ENCODE results near the gene NCKAP5. TPM values are rescaled to one million over a fixed set of nuclear protein-coding genes. Genes with fewer than 3 reads are reported as not detected.

NCKAP5 gene
- total and polyA plus RNA-seq, 9 of the 15 experiments (the other 6 are each of a cell fraction or from before 2014, with no cell fraction given), result not detected

DNA sequence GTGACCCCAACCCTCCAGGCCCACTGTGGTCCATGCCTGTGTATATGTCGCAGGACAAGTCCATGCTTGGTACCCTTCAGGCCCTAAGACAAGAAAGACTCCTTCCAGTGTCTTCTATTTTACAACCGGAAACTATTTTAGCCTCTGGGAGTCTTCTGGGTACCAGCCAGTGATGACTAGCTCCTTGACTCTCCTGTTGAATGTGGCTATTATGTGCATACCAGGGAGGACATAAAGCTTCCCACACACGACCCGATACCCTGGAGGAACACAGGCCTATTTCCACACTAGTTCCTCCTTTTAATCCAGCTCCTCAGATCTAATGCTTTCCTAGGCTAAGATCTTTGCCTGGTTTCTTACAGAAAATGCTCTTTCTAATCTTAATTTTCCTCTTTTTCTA lies 178.1 kb downstream of the NCKAP5 start:
- Histone ChIP-seq H3K9me3 (replicated peaks; ENCODE audit: control insufficient read depth, insufficient read depth, low read depth, low read length) (no peaks in the 10 kb centered on the region), H2AFZ (ENCODE audit: low read depth, low read length) (no peak overlapping the region), H3K36me3 (ENCODE audit: control insufficient read depth, insufficient read depth, low read length) (no peaks in the 10 kb centered on the region), H3K9ac (ENCODE audit: insufficient read depth in 1 of 2, low read depth in 2 of 2, low read length in 2 of 2) (no peak overlapping the region), H3K4me2 (ENCODE audit: insufficient read depth, low read length) (no peak overlapping the region), H4K20me1 (replicated peaks; ENCODE audit: control insufficient read depth, insufficient read depth, low read length) (no peaks in the 10 kb centered on the region), H3K79me2 (ENCODE audit: control insufficient read depth, insufficient read depth, low read length) (no peaks in the 10 kb centered on the region), H3K9me1 (ENCODE audit: control insufficient read depth, insufficient read depth, low read length) (no peaks in the 10 kb centered on the region), H3K4me3 (no peak overlapping the region), H3K27me3 (ENCODE audit: control insufficient read depth in 2 of 2, insufficient read depth in 2 of 2, low read length in 2 of 2) (no peaks in the 10 kb centered on the region), H3K27ac (ENCODE audit: extremely low read depth, low read depth, low read length) (no peak overlapping the region), H3K4me1 (replicated peaks in 1 of 2; ENCODE audit: control insufficient read depth in 2 of 2, insufficient read depth in 2 of 2, low read length in 2 of 2) (no peaks in the 10 kb centered on the region)
- no peak for TF ChIP-seq CHD2 (IDR thresholded peaks at IDR 0.05; ENCODE audit: low read depth, low read length)
- no peak for TF ChIP-seq PURB (CRISPR knock-in tag; IDR thresholded peaks at IDR 0.05; ENCODE audit: low read depth)
- TF ChIP-seq NR2C2 (CRISPR knock-in tag; IDR thresholded peaks at IDR 0.05), result no peak
- TF ChIP-seq NR2C2 (tag; IDR thresholded peaks at IDR 0.05), result no peak
- TF ChIP-seq SMAD2 (IDR thresholded peaks at IDR 0.05; ENCODE audit: low read depth, low read length), result no peak
- no peak for TF ChIP-seq PCBP1 (IDR thresholded peaks at IDR 0.05; ENCODE audit: low read depth, low read length, poor library complexity, severe bottlenecking)
- TF ChIP-seq, protein P1, sequence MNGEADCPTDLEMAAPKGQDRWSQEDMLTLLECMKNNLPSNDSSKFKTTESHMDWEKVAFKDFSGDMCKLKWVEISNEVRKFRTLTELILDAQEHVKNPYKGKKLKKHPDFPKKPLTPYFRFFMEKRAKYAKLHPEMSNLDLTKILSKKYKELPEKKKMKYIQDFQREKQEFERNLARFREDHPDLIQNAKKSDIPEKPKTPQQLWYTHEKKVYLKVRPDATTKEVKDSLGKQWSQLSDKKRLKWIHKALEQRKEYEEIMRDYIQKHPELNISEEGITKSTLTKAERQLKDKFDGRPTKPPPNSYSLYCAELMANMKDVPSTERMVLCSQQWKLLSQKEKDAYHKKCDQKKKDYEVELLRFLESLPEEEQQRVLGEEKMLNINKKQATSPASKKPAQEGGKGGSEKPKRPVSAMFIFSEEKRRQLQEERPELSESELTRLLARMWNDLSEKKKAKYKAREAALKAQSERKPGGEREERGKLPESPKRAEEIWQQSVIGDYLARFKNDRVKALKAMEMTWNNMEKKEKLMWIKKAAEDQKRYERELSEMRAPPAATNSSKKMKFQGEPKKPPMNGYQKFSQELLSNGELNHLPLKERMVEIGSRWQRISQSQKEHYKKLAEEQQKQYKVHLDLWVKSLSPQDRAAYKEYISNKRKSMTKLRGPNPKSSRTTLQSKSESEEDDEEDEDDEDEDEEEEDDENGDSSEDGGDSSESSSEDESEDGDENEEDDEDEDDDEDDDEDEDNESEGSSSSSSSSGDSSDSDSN (IDR thresholded peaks at IDR 0.05; ENCODE audit: borderline replicate concordance in 1 of 2, low read depth in 2 of 2, low read length in 2 of 2), result no peak
- TF ChIP-seq, protein P2, sequence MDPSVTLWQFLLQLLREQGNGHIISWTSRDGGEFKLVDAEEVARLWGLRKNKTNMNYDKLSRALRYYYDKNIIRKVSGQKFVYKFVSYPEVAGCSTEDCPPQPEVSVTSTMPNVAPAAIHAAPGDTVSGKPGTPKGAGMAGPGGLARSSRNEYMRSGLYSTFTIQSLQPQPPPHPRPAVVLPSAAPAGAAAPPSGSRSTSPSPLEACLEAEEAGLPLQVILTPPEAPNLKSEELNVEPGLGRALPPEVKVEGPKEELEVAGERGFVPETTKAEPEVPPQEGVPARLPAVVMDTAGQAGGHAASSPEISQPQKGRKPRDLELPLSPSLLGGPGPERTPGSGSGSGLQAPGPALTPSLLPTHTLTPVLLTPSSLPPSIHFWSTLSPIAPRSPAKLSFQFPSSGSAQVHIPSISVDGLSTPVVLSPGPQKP (CRISPR knock-in tag; IDR thresholded peaks at IDR 0.05), result no peak
- TF ChIP-seq NFE2 (IDR thresholded peaks at IDR 0.05; ENCODE audit: low read depth), result no peak
- TF ChIP-seq SIN3B (IDR thresholded peaks at IDR 0.05; ENCODE audit: low read depth), result no peak
- no peak for TF ChIP-seq MTA2 (IDR thresholded peaks at IDR 0.05; ENCODE audit: low read depth)
- no peak for TF ChIP-seq NR2C1 (IDR thresholded peaks at IDR 0.05)
- TF ChIP-seq NR2C1 (tag; IDR thresholded peaks at IDR 0.05), result no peak
- intact Hi-C loops (cut with micrococcal nuclease) (no loop called here), in situ Hi-C loops (cut with MboI) (no loop called here)
- POLR2A ChIA-PET, result interaction anchor here (0.8 kb wide), 1 partner anchor 9 kb away, joined by 3 read pairs; no protein-coding TSS in a partner anchor
- ATAC-seq, result no peak
- DNase-seq (ENCODE audit: extremely low read depth in 1 of 4, low spot score in 3 of 4), result no peak
- WGBS (ENCODE audit: insufficient coverage, low coverage, missing lambda C conversion rate), result 0% methylated on average over 4 of the region's 4 CpGs
- no TSS peak for BruUV-seq (replicated peaks)
- no peak for FAIRE-seq
- CTCF ChIA-PET (ENCODE audit: low intra/inter-chr PET ratio), result no interaction called here

Measured in K562 (cell line).